Raji (cell line): ENCODE measurements around the gene GPR68.

Source experiments
- POLR2A ChIP-seq: IDR thresholded peaks from 2 replicates; pipeline ENCODE4 v1.6.1; 2011; ENCODE audit warnings: low read depth, low read length, control low read depth; ENCODE audit not compliant: insufficient read depth

Gene GPR68

DNA sequence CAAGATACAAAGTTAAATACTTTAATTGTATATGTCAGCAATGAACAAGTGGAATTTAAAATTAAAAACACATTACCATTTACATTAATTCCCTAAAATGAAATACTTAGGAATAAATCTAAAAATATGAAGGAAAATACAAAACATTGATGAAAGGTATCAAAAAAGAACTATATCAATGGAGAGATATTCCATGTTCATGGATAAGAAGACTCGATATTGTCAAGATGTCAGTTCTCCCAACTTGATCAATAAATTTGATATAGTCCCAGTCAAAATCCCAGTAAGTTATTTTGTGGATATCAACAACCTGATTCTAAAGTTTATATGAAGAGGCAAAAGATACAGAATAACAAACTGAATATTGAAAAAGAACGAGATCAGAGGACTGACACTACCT, 33.5 kb downstream of the GPR68 start:
- no peak for TF ChIP-seq POLR2A

DNA sequence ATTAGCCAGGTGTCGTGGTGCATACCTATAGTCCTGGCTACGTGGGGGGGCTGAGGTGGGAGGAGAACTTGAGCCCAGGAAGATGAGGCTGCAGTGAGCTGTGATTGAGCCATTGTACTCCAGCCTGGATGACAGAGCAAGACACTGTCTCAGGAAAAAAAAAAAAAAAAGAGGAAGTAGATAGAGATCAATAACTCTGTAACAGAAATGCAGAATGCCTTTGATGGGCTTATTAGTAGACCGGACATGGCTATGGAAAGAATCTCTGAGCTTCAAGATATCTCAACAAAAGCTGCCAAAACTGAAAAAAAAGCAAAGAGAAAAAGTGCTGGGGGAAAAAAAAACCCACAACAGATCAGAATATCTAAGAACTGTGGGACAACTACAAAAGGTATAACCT, 37.5 kb downstream of the GPR68 start:
- TF ChIP-seq POLR2A: no peak

DNA sequence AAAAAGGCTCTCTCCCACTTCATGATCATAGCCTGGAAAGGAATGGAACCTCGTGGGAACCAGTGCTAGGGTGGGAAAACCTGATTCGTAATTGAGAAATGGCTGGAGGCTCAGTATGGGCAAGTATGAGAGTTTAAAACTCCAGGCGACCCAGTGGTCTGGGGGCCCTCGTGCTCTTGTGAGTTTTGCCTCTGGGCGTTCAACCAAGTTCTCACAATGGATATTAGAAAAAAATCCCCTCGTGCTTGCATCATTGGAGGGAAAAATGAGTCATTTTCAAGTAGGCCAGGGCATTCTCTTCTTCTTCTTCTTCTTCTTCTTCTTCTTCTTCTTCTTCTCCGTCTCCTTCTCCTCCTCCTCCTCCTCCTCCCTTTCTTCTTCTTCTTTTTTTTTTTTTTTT, 39.0 kb downstream of the GPR68 start:
- no peak for TF ChIP-seq POLR2A

DNA sequence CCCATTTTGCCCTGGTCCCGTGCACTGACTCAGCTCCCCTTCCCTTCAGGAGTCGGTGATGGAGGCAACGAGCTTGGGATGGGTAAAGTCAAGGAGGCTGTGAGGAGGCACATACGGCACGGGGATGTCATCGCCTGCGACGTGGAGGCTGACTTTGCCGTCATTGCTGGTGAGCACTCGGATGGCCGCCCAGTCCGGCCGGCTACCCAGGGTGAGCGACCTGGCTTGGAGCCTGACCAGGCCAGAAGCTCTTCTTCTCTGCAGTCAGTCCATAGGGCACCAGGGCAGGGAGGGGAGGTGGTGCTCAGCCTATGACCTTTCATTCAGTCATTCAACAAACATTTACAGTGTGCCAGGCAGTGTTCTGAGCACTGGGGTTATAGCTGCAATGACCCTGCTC, 39.8 kb downstream of the GPR68 start:
- no peak for TF ChIP-seq POLR2A

- TF ChIP-seq POLR2A: no peak
Observed at GRCh38 chr14:91202234-91202974, 42.1 kb downstream of the GPR68 start.

DNA sequence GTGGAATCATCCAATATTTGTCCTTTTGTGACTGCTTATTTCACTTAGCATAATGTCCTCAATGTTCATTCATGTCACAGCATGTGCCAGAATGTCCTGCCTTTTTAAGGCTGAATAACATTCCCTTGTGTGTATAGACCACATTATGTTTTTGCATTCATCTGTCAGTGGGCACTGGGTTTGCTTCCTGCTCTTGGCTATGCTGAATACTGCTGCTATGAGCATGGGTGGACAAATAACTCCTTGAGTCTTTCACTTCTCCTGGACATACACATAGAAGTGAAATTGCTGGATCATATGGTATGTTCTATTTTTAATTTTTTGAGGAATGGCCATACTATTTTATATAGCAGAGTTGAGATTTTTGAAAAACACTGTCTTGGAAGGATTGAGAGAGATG, 46.9 kb downstream of the GPR68 start:
- TF ChIP-seq POLR2A: no peak

DNA sequence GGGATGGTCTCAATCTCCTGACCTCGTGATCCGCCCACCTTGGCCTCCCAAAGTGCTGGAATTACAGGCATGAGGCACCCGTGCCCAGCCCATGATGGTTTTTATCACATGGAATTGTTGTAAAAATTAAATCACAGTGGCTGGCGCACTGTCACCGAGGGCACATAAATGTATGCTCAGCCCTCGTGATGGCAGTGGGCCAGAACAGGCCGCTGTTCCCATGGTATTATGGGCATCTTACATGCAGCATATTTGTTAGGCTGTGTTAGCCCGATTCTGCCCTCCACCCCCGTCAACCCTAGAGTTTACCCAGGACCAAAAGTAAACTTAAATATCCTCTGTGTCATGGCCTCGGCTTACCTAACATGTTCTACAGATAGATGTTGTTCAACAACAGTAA, 48.6 kb downstream of the GPR68 start:
- TF ChIP-seq POLR2A: no peak

DNA sequence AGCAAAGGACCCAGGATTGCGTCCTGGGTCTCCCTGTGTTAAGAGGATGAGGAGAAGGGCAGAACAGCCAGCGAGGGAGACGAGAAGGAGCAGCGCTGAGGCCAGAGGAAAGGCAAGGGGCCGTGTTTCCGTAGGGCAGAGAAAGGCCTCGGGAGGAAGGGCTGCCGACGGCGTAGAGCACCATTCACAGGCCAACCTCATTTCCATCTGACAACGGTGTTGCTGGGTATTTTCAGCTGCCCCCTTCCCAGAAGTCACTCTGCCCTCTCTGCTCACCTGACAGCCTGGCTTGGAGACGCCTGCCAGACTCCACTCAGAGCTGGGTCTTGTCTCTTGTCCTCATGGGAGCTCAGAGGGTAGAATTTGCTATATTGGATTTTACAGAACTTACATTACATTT, 51.4 kb downstream of the GPR68 start:
- TF ChIP-seq POLR2A: no peak

GRCh38 chr14:91190853-91191252, 53.7 kb downstream of the GPR68 start:
- no peak for TF ChIP-seq POLR2A

GRCh38 chr14:91187271-91187670, 57.2 kb downstream of the GPR68 start:
- no peak for TF ChIP-seq POLR2A

DNA sequence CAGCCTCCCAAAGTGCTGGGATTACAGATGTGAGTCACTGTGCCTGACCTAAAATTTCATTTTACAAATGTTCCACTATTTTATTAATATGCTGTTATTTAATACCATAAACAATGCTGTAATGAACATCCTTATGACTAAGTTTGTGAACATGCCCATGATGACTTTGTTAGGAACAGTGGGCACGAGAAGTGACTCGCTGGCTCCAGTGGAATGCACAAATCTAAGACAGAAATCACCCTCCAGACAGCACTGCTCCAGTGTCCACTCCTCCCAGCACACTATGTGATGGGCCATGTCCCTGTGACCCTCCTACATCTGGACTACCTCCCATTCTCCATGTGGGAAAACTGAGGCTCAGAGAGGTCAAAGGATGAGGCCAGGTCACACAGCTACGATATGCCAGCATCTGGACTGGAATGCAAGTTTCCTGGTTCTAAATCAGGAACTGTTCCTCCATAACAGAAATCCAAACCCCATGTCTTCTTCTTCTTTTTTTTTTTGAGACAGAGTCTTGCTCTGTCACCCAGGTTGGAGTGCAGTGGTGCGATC, 57.9 kb downstream of the GPR68 start:
- TF ChIP-seq POLR2A: no peak

DNA sequence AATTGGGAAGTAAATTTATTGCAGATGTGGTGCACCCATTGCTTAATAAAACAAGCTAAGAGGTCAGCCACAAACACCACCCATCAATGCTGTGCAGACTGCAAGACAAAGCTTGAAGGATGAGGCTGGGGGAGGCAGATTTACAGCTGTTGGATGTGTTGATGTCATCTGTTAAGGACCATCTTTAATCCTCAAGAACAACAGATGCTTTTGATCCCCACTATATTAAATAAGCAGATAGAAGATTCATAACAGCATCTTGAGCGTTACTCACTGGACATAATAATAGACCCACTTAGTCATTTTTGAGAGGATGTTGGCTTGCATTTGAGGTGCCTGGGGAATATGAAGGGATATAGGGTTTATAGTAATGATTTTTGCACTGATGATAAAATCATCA, 58.8 kb downstream of the GPR68 start:
- no peak for TF ChIP-seq POLR2A

DNA sequence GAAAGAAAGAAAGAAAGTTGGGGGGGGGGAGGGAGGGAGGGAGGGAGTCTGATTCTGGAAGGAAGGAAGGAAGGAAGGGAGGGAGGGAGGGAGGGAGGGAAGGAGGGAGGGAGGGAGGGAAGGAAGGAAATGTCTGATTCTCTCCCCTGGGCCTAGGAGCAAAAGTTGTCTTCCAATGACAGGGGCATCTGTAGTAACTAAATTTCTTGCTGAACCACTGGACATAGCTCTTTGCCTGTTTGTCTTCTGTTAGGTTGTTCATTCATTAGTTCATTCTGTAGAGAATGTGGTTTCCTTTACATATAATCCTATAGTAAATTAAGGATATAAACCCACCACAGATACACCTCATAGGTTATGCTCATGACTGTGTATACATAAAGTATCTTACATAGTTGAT, 59.9 kb downstream of the GPR68 start:
- TF ChIP-seq POLR2A: no peak
